ENCODE measurements around the gene PAPPA. TPM values are rescaled to one million over a fixed set of nuclear protein-coding genes. Genes with fewer than 3 reads are reported as not detected.

The PAPPA gene
- total and polyA plus RNA-seq, 2 of the 8 experiments (the other 6 are each of a cell fraction or from before 2014, with no cell fraction given), result 0.18 to 0.63 TPM

- no peak for TF ChIP-seq JUN (IDR thresholded peaks at IDR 0.05; ENCODE audit: low read depth, low read length)
- TF ChIP-seq EZH2 (IDR thresholded peaks at IDR 0.05; ENCODE audit: low read depth, low read length, severe bottlenecking), result no peak
- TF ChIP-seq HDAC6 (IDR thresholded peaks at IDR 0.05; ENCODE audit: low read depth, low read length), result no peak
- no peak for TF ChIP-seq CHD7 (IDR thresholded peaks at IDR 0.05; ENCODE audit: insufficient replicate concordance, low read length)
- no peak for TF ChIP-seq TCF12 (IDR thresholded peaks at IDR 0.05; ENCODE audit: low read depth, low read length)
Observed at GRCh38 chr9:116287721-116288120, 134.1 kb downstream of the PAPPA start (continued).

All from H1 (cell line).